Liver (tissue), 9 donors: ENCODE data around the gene GPR61. TPM values are rescaled to one million over a fixed set of nuclear protein-coding genes. Genes with fewer than 3 reads are reported as not detected.

Experiments used
- DNase-seq: peaks from one replicate; pipeline ENCODE4 v3.0.0-alpha.2; 2017; ENCODE audit warnings: low spot score
- H3K27ac ChIP-seq, 2 donors: one replicate each; pipeline ENCODE4 v1.7.0; 2013; ENCODE audit warnings: inconsistent platforms in 2 of 2, low read length in 2 of 2, control low read depth in 1 of 2, low read depth in 1 of 2, mild to moderate bottlenecking in 1 of 2
- H3K27me3 ChIP-seq, 4 donors: one replicate each; pipeline versions ENCODE4 v1.6.1 to v1.7.0; 2013; ENCODE audit warnings: low read length in 3 of 4, inconsistent platforms in 1 of 4, mild to moderate bottlenecking in 1 of 4, moderate library complexity in 1 of 4; ENCODE audit not compliant: control insufficient read depth in 4 of 4, insufficient read depth in 4 of 4
- H3K36me3 ChIP-seq, 4 donors: one replicate each; pipeline versions ENCODE4 v1.6.1 to v1.7.0; 2013; ENCODE audit warnings: low read length in 3 of 4, mild to moderate bottlenecking in 3 of 4, low read depth in 1 of 4, moderate library complexity in 1 of 4; ENCODE audit not compliant: control insufficient read depth in 4 of 4, insufficient read depth in 3 of 4
- H3K4me1 ChIP-seq, 4 donors: one replicate each; pipeline versions ENCODE4 v1.6.1 to v1.7.0; 2013; ENCODE audit warnings: low read length in 3 of 4, mild to moderate bottlenecking in 3 of 4, moderate library complexity in 1 of 4; ENCODE audit not compliant: control insufficient read depth in 4 of 4, insufficient read depth in 4 of 4
- H3K4me3 ChIP-seq, 3 donors: one replicate each; pipeline versions ENCODE4 v1.6.1 to v1.7.0; 2013; ENCODE audit warnings: low read length in 3 of 3, control low read depth in 1 of 3, low read depth in 1 of 3, mild to moderate bottlenecking in 1 of 3
- H3K9ac ChIP-seq, 2 donors: one replicate each; pipeline ENCODE4 v1.7.0; 2013; ENCODE audit warnings: low read length in 2 of 2, mild to moderate bottlenecking in 2 of 2, moderate library complexity in 2 of 2, control low read depth in 1 of 2, low read depth in 1 of 2
- H3K9me3 ChIP-seq, 4 donors: one replicate each; pipeline versions ENCODE4 v1.6.1 to v1.7.0; 2013; ENCODE audit warnings: low read length in 3 of 4; ENCODE audit not compliant: control insufficient read depth in 4 of 4
- FOXA1 ChIP-seq: IDR thresholded peaks from 2 replicates; pipeline ENCODE4 v1.6.1; 2016; ENCODE audit warnings: antibody characterized with exemption
- FOXA2 ChIP-seq: IDR thresholded peaks from 2 replicates; pipeline ENCODE4 v1.6.1; 2016; ENCODE audit warnings: antibody characterized with exemption
- GABPA ChIP-seq, 2 donors: IDR thresholded peaks in 1 of 2; conservative IDR thresholded peaks in 1 of 2; 2 replicates each; pipeline ENCODE4 v1.6.1; 2016; ENCODE audit warnings: antibody characterized with exemption in 2 of 2, mild to moderate bottlenecking in 1 of 2, moderate library complexity in 1 of 2
- HNF4A ChIP-seq, 2 donors: conservative IDR thresholded peaks; 2 replicates each; pipeline ENCODE4 v1.6.1; 2016; ENCODE audit warnings: antibody characterized with exemption in 2 of 2, mild to moderate bottlenecking in 2 of 2
- HNF4G ChIP-seq: IDR thresholded peaks from 2 replicates; pipeline ENCODE4 v1.6.1; 2016; ENCODE audit warnings: antibody characterized with exemption
- JUND ChIP-seq, 2 donors: IDR thresholded peaks; 2 replicates each; pipeline ENCODE4 v1.6.1; 2016; ENCODE audit warnings: antibody characterized with exemption in 2 of 2
- NR2F2 ChIP-seq: IDR thresholded peaks from 2 replicates; pipeline ENCODE4 v1.6.1; 2016; ENCODE audit warnings: antibody characterized with exemption
- RXRA ChIP-seq, 2 donors: IDR thresholded peaks; 2 replicates each; pipeline ENCODE4 v1.6.1; 2017 to 2018; ENCODE audit warnings: antibody characterized with exemption in 2 of 2, mild to moderate bottlenecking in 1 of 2
- TAF1 ChIP-seq: conservative IDR thresholded peaks from 2 replicates; pipeline ENCODE4 v1.6.1; 2016; ENCODE audit warnings: antibody characterized with exemption, mild to moderate bottlenecking
- ZBTB33 ChIP-seq: IDR thresholded peaks from 2 replicates; pipeline ENCODE4 v1.6.1; 2016; ENCODE audit warnings: antibody characterized with exemption
- WGBS: extraction: QIAGEN DNeasy Blood & Tissue Kit; methylation state at CpG from one replicate; pipeline ENCODE4 v1.1.7; 2013; 5-methylcytosine and 5-hydroxymethylcytosine counted together
- polyA plus RNA-seq, 2 donors: library from polyadenylated mRNA; stranded (reverse) in 1 of 2; unstranded in 1 of 2; fragments of 200-250 nt in 1 of 2; fragments of >200 nt in 1 of 2; fragmentation: Nextera tagmentation in 1 of 2; extraction: Ambion mirVana in 1 of 2; gene quantifications; one replicate each; pipeline versions ENCODE4 v1.2.1 to v1.2.3, GENCODE V29; 2013 to 2015
- total RNA-seq, 2 donors: library from RNA; depleted of rRNA; stranded (reverse); fragments of >200 nt; gene quantifications; one replicate each; pipeline ENCODE4 v1.2.3, GENCODE V29; 2014
- TF ChIP-seq, protein P1 (sequence below): IDR thresholded peaks from 2 replicates; pipeline ENCODE4 v1.6.1; 2016; ENCODE audit warnings: antibody characterized with exemption
- TF ChIP-seq, protein P2 (sequence below): fragments of 150-350 bp; IDR thresholded peaks from 2 replicates; pipeline ENCODE4 v1.5.1; 2017; ENCODE audit warnings: improper control_type of control experiment, low read depth, low read length; ENCODE audit not compliant: missing input control
- TF ChIP-seq, protein P3 (sequence below): IDR thresholded peaks from 2 replicates; pipeline ENCODE4 v1.6.1; 2016; ENCODE audit warnings: antibody characterized with exemption
- donor health status: healthy.
- donor health status: healthy.
- donor health status: healthy.
- donor health status: healthy.
- donor health status: healthy.

The GPR61 gene
- total and polyA plus RNA-seq, 4 donors: 0.32 TPM; not detected in 3

DNA sequence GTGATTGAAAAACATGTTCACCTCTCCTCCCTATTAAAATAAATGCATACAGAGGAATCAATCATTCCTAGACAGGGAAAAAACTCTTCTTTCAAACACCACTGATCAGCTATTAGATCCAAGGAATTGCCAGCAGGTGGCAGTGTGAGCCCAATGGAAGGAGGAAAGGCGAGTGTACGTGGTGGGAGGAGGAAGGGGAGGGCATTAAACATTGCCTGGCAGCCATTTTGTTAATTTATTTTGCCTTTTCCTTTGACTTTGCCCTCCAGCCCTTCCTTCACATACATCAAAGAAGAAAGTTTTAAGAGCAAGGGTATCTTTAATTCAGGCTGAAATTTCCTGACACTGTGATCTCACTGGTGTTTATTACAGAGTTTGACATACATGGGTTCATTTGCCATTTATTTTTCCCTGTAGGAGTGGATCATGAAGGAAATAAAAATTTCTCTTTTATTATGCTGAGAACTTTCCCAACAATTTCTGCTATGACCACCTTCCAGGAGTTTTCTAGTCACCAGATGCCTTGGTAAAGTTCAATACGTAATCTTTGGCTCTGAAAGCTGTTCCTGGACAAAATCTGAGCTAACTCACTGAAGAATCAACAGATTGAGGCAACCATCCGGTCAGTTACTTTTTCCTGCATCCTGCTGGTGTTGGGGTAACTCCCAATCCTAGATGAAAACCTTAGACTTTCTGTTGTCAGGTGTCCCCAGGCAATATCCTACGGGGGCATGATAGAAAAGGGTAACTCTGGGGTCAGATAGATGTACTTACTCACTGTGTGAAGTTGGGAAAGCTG is 6.8 kb downstream of the GPR61 start (continued):
- TF ChIP-seq ZBTB33: no peak
- TF ChIP-seq, protein P1, sequence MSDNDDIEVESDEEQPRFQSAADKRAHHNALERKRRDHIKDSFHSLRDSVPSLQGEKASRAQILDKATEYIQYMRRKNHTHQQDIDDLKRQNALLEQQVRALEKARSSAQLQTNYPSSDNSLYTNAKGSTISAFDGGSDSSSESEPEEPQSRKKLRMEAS: peak; percentile 4

DNA sequence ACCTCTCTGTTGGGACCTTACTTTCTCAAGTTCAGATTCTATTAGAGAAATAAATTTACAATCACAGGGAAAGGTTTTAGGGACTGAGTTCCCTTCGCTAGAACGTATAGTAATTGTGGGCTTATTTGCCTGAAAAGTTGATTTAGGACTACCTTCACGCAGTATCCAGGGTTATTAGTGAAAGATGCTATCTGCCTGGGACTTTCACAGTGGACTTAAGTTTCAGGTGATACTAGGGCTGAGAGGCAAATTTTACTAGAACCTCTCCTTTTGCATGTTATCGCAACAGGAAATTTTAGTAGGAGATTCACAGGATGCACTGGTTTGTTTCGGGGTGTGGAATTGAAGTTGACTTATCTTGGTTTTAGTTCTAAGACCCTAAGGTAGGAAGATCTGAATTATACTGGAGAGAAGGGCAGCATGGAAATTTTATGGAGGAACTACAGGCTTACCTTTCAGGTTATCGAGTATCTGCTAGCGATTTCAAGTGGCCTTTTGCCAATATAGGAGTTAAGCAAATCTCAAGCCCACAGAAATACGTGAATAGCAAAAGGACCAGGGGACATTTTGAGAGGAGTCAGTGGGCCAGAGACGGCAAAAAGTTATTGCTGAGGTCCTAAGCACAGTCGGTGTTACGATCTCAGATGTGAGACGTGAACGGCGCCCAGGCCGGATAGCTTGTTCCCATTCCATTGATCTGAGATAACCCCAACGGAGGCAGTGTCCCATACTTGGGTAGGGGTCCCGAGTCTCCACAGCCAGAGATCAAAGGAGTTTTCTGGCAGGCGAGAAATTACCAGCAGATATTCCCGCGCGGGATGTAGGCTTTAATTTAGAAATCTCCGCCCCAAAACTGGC is 8.0 kb downstream of the GPR61 start:
- no peak for TF ChIP-seq GABPA (IDR thresholded peaks at IDR 0.05 in 1 of 2, conservative IDR thresholded peaks at IDR 0.05 in 1 of 2)
- TF ChIP-seq RXRA (IDR thresholded peaks at IDR 0.05): no peak
- TF ChIP-seq NR2F2: no peak
- TF ChIP-seq TAF1: no peak
- TF ChIP-seq, protein P2, sequence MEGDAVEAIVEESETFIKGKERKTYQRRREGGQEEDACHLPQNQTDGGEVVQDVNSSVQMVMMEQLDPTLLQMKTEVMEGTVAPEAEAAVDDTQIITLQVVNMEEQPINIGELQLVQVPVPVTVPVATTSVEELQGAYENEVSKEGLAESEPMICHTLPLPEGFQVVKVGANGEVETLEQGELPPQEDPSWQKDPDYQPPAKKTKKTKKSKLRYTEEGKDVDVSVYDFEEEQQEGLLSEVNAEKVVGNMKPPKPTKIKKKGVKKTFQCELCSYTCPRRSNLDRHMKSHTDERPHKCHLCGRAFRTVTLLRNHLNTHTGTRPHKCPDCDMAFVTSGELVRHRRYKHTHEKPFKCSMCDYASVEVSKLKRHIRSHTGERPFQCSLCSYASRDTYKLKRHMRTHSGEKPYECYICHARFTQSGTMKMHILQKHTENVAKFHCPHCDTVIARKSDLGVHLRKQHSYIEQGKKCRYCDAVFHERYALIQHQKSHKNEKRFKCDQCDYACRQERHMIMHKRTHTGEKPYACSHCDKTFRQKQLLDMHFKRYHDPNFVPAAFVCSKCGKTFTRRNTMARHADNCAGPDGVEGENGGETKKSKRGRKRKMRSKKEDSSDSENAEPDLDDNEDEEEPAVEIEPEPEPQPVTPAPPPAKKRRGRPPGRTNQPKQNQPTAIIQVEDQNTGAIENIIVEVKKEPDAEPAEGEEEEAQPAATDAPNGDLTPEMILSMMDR: no peak
- no peak for TF ChIP-seq JUND (IDR thresholded peaks at IDR 0.05)
- TF ChIP-seq, protein P3, sequence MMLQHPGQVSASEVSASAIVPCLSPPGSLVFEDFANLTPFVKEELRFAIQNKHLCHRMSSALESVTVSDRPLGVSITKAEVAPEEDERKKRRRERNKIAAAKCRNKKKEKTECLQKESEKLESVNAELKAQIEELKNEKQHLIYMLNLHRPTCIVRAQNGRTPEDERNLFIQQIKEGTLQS: no peak
- TF ChIP-seq HNF4A (conservative IDR thresholded peaks at IDR 0.05): no peak
- no peak for TF ChIP-seq FOXA1
- TF ChIP-seq FOXA2: no peak
- TF ChIP-seq HNF4G: no peak
- TF ChIP-seq, protein P1: no peak
- TF ChIP-seq ZBTB33: no peak
- no peaks in the 10 kb centered on the region for H3K36me3 ChIP-seq
- no peaks in the 10 kb centered on the region for H3K27me3 ChIP-seq
- peak overlapping the region; percentile 90 to 94 for H3K27ac ChIP-seq
- peak overlapping the region; percentile 85 to 93 for H3K9ac ChIP-seq
- 5% methylated on average over 22 of the region's 22 CpGs for WGBS
- H3K4me1 ChIP-seq: peaks cover 5 to 41% (median 29%) of the 10 kb centered on the region in 4 donors
- DNase-seq: peak; percentile 59
- H3K9me3 ChIP-seq: no peaks in the 10 kb centered on the region
- peak overlapping the region; percentile 87 to 93 (median 89) for H3K4me3 ChIP-seq
